Measurements from ENCODE around the gene BHLHE23.

BHLHE23 gene

DNA sequence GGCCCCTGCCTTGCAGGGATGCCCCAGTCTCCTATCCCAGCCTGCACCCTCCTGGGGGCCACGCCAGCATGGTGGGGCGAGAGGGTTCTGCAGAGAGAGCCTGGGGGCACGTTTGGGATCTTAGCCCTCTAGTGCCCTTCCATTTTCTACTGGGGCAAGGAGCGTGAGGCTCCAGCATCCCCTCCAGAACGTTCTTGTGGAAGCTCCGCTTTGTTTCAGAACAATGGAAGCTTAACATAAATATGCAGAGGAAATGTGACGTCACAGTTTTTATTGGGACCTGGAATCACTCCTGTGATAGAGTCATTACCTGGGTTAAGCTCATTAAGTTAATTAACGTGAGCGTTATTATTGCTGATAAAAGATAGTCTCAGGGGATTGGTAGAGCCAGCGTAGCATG lies 19.6 kb downstream of the BHLHE23 start:
- DNase-seq = no peak

DNA sequence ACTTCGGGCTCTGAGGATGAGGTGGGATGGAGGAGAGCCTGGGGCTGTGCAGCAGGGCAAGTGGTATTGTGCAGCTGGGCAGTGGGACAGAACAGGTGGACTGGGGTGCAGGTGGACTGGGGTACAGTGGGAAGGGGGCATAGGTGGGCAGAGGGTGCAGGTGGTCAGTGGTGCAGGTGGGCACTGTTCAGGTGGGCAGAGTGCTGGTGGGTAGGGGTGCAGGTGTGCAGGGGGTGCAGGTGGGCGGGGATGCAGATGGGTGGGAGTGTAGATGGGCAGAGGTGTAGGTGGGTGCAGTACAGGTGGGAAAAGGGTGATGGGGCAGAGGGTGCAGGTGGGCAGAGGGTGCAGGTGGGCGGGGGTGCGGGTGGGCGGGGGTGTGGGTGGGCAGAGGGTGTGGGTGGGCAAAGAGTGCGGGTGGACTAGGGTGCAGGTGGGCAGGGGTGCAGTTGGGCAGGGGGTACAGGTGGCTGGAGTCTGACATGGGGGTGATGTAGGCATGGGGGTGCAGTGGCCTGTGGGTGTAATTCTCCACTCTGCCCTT lies 20.4 kb downstream of the BHLHE23 start:
- no peak for DNase-seq

DNA sequence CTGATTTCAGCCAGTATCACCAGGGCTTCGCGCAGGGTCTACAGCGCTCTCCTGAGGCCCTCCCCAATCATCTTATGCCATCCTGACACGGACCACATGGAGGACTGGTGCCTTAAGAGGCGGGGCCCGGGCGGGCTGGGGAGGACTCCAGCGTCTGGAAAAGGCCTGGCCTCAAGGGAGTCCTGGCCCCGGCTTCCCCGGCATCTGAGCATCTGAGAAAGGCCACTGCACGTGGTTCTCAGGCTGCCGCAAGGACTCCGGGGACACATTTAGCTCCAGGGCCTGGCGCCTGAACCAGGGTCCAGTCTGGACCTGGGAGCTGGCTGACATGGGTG lies 21.4 kb downstream of the BHLHE23 start:
- no peak for DNase-seq

DNA sequence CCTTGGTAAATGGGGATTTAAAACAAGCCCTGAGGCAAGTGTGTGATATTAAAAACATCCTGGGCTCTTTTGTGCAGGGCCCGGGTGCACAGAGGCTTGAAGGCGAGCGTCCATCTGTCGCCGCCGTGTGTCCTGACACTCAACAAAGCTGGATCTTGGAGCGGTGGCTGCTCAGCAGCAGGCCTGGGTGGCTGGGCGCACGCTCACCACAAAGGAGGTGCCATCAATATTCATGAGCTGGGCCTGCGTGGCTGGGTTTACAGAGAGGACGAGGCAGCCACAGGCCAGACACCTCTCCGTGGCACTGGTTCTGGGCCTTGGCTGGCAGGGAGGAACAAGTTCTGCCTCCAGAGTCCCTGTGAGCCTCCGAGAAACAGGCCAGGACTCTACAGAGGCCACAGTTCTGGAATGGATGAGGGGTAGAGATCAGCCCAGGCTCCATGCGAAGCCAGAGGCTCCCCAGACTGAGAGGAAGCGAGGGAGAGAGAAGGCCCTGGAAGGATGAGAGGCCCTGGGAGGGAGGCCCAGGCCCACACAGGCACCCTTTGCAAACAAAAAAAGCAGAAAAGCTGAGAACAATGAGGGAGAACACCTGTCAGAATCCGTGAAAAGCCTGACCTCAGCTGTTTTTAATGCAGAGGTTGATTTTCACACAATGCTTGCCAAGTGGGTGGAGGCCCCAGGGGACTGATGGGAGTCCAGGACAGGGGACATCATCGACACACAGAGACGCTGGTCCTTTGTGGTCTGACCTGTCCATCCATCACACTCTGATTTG lies 21.9 kb downstream of the BHLHE23 start:
- DNase-seq = no peak

DNA sequence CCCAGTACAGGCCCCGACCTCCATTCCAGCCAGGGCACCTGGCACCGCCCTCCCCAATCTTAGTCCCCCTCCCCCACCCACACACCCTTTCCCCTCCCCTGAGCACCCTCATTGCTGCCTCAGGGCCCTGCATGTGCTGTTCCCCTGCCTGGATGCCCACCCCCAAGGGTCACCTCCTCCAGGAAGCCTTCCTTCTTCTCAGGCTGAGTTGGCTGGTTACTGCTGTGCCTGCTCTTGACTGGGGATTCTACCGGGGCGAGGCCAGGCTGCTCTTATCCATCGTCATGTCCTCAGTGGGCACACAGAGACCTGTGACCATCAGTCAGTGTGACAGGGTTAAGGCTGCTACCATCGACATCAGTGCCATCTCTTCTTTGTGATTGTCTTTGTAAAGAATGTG lies 23.6 kb downstream of the BHLHE23 start:
- DNase-seq = no peak

DNA sequence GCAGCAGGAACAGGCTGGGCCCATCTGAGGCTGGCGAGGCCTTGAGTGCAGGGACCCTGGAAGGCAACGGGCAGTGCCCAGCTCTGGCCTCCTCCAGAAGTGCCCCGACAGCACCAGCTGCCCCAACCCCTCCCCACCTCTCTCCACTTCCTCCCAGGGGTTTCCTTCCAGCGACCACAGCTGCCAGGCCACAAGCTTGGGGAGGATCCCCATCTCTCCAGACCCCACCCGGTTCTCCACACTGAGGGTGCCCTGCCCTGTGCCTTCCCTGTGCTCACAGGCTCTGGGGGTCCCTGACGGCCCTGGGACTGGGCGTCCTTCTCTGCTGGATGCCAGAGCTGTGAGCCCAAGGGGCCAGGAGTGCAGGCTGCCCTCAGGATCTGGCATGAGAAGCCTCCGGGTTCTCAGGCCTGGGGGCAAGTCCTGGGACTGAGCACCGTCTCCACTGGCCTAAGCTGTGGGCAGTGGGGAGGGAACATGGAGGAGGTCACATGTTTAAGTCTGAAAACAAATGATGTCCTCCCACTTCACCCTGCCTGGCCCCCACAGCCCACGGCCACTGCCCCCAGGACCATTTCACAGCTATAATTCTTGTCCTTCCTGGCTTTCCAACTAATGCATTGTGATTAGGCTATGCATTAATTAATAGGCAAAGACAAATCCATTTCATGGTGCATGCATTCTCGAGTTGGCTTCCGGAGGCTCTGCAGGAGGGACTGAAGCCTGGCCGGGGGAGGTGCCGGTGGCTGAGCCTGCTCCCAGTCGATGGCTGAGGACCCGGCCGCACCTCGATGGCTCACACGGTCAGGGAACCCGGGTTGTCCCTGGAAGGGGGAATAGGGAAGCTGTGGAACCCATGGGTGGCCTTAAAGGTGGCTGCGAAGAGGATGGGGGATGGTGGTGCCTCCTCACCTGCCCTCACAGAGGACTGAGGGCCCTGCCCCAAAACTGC lies 24.4 kb downstream of the BHLHE23 start:
- no peak for DNase-seq

DNA sequence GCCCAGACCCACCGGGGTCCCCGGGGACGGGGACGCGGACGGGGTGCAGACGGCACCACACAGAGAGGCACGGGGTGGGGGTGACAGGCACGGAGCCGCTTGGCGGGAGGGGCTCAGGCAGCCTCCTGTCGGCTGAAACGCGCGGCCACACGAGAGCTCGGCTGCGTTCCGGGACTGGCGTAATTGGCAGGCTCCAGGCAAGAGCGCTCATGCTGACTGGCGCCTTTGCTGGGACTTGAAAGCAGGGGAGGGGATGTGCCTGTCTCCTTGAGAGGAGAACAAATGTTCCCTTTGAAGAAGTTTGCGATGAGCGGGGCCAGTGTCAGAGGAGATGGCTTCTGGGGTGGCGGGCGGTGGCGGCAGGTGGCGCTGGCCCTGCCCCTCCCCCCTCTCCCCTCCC lies 25.8 kb downstream of the BHLHE23 start:
- DNase-seq = no peak

DNA sequence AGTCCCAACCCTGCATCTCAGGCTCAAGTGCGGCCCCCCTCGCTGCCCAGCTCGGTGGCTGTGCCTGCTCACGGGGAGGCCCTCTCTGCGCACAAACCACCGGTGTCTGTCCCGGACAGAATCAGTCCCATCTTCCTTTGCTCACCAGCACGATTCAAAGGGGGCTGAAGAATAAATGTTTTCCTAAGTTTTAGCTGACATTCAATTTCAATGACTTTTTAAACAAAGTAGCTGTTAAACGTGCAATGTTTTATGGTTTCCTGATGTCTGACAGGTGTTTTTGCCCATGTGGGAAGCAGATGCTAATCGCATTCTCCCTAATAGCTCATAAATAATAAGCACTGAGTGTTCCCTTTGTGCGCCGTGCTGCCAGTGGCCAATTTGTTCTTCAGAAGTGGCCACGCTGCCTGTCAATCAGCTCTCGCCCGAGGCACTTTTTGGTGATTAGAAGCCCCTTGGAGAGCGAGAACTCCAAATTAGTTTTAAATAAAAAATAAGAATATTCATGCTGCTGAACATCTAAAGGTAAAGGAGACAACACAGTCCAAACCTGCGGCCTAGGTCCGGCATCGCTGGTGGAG lies 26.3 kb downstream of the BHLHE23 start:
- no peak for DNase-seq

DNA sequence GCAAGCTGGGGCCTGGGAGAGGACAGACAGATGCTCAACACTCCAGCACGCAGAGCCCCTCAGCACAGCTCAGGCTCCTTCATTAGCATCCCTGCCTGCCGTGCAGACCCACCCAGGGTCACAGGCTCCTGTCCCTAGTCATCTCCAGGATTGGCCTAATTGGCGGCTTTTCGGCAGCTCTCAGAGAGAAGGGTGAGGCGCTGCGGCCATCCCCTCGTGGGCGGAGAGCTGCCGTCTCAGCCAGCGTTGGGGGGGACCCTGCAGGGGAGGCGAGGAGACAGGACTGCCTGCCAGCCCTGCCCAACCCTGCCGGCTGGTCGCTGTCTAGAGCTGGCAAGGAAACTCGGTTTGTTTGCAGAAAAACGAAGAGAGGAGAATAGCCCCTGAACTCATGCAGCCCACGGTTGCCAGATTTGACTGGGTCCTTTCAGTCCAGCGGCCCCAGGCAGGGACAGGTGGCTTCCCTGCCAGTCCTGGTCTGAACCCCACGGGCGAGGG lies 26.8 kb downstream of the BHLHE23 start:
- DNase-seq = no peak

DNA sequence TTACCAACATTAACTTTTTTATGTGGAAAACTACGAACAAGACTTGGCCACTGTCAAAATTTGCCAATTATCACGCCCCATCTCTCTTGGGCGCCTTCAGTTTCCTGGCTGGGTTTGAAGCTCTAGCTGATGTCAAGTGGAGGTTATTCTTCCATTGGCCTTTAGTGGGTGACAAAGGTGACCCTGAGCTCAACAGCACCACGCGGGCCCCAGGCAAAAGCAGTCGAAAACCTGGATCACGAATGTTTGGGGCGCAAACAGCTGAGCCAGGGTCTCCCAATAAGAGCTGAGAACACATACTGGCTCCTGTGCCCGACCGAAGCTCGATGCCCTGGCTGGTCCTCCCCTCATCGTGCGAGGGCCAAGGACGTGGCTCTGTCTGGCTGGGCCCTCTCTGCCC lies 27.5 kb downstream of the BHLHE23 start:
- DNase-seq = no peak

DNA sequence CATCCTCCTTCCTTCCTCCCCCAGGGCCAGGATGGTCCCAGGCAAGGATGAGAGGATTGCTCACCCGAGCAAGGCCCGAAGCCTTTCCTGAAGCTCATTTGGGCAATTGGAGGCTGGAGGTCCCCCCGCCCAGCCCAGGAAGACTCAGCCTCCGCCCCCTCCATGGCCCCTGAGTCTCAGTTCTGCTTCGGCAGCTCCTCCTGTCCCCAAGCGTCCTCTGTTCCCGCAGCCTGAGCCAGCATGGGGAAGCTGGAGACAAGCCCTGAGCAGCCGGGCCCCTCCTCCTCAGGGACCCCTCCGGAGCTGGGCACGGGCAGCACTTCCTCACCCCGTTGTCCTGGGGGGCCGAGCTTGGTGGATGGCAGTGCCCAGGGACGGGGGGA lies 28.2 kb downstream of the BHLHE23 start:
- DNase-seq = no peak

DNA sequence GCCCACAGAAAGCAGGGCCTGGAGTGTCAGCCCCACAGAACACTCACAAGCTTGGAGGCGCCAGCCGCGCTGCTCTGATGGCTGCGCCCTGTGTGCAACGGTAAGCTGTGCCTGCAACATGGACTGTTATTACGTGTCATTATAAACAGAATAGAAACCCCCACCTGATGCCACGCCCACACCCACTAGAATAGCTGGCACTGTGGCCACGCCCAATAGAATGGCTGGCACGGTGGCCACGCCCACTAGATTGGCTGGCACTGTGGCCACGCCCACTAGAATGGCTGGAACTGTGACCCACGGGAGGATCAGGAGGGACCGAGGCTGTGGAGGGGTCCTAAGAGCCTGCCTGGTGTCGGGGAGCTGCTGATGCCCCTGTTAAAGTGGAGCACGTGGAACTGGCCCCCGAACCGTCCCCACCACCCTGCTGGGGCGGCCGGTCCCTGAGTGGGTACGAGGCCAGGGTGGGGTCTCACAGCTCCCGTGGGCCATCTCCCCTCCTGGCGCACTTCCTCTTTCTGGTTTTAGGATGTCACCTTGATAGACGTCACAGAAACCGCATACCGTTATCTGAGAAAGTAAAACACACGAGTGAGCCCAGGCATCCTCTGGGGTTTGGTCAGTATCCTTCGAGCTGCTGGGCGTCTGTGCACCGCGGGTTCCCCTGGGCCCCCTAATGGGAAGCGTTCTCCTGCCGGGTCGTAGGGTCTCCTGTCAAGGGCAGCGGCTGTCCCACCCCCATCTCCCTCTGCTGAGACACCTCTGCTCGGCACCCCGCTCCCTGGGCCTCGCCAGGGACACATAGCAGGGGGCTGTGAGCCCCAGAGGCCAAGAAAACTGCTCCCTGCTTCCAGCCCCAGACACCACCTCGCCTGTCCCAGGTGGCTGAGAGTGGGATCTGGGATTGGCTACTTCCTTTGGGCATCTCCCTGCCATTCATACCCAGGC lies 28.9 kb downstream of the BHLHE23 start:
- no peak for DNase-seq

DNA sequence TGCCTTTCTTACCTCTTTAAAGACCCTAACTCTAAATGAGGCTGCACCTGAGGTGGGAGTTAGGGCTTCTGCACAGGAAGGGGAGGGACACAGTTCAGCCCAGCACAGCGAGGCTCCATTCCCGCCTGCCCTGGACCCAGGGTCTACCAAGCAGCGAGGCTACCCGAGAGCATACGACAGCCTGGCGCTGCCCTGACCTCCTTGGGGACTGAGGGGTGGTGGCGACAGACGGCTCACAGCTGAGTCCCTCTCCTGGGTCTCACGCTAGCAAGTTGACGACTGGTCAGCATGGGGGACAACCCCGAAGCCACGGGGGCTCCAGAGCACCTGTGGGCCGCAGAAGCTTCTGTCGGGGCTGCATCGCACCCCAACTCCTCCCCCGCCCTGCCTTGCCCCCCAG lies 29.9 kb downstream of the BHLHE23 start:
- DNase-seq = no peak

DNA sequence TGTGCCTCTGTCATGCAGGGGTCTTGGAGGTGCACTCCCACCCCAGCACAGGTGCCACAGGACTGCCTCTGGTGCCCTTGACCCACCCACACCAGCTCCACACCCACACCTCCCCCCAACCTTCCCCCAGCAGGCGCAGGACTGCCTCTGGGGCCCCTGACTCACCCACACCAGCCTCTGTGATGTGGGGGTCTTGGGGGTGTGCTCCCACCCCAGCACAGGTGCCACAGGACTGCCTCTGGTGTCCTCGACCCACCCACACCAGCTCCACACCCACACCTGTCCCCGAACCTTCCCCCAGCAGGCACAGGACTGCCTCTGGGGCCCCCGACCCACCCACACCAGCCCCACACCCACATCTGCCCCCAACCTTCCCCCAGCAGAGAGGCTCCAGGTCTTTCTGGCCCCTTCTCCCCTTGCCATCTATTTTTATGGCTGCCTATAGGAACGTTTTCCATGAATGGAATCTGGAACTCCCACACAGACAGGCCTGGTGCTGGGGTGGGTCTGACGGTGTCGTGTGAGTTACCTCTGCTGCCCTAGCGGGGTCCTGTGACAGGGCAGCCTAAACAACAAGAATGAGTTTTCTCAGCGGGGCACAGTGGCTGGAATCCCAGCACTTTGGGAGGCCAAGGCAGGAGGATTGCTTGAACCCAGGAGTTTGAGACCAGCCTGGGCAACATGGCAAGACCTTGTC lies 30.8 kb downstream of the BHLHE23 start:
- DNase-seq = no peak

DNA sequence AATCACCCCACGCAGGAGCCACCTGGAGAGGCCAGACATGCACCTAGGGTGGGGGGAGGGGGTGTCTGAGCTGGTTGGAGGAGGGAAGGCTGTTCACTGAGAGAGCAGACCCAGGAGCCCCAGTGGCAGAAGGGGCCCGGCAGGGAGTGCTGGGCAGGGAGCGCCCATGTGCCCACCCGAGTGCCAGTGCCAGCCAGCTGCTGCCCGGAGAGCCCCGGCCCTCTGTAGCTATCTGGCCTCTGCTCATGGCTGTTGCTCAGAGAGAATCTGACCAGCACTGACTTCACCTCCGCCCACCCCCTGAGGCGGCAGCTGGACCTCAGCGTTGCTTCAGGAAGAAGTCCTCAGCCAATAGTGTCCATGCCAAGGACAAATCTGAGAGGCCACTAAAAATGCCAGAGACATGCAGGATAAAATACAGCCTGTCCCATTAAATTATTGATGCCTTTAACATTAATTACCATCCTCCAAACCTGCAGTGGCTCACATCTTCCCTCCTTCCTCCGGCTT lies 31.5 kb downstream of the BHLHE23 start:
- DNase-seq = no peak

DNA sequence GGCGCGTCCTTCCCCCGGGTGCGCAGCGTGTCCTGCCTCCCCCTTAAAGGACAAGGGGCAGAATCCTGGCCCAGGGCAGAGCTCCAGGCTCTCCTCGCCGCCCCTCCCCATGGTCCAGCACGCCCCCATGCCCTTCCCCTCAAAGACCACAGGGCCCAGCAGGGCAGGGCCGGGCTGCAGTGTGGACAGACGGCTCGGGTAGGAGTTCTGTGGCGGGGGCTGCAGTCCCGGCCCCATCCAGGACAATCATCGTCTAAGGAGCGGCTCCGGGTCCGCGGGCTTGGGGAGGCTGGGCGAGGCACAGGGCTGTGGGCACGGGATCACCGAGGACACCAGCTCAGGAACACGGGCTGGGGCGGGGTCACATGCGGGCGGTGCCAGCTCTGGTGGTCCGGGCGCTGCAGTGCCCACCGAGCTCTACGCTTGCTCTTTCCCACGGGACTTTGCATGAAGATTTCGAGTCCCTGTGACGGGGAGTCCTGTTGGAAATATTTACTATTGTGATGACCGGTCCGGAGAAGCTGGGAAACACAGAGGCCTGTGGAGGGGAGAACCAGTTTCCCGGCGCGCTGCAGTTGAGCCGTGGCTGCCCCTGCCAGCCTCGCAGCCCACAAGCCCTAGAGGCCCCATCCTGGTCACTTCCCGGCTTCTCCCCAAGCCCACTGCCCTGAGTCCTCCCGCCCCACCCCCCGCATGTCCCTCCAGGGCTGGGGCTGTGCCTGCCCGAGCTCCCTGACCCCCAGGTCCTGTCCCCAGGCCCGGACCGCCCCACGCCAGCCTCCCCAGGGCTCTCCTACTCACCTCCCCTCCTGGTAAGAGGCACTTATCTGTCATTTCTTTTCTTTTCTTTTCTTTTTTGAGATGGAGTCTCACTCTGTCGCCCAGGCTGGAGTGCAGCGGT lies 33.7 kb downstream of the BHLHE23 start:
- no peak for DNase-seq

DNA sequence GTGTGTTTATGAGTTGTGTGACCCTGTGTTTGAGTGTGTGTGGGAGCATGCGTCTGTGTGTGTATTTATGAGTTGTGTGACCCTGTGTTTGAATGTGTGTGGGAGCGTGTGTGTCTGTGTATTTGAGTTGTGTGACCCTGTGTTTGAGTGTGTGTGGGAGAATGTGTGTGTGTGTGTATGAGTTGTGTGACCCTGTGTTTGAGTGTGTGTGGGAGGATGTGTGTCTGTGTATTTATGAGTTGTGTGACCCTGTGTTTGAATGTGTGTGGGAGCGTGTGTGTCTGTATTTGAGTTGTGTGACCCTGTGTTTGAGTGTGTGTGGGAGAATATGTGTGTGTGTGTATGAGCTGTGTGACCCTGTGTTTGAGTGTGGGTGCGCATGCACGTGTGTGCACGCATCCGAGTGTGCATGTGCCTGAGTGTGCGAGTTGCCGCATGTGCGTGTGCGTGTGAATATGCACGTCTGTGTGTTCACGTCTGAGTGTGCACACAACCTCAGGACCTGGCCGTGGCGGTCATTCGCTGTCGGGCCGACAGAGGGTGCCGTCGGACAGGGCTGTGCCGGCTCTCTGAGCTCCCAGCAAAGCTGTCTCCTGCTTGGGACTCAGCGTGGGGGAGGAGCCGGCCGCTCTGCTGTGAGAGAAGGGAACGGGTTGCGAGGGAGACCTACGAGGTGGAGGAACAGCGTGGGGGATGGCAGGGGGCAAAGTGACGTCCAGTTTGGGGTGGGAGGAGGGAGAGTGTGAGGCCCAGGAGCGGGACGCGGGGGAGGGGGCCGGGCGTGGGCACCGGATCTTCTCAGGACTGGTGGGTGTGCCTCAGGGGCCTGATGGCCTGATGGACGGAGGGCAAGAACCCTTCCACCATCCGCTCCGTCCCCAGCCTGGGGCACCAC lies 34.6 kb downstream of the BHLHE23 start:
- DNase-seq = peak; percentile 69

DNA sequence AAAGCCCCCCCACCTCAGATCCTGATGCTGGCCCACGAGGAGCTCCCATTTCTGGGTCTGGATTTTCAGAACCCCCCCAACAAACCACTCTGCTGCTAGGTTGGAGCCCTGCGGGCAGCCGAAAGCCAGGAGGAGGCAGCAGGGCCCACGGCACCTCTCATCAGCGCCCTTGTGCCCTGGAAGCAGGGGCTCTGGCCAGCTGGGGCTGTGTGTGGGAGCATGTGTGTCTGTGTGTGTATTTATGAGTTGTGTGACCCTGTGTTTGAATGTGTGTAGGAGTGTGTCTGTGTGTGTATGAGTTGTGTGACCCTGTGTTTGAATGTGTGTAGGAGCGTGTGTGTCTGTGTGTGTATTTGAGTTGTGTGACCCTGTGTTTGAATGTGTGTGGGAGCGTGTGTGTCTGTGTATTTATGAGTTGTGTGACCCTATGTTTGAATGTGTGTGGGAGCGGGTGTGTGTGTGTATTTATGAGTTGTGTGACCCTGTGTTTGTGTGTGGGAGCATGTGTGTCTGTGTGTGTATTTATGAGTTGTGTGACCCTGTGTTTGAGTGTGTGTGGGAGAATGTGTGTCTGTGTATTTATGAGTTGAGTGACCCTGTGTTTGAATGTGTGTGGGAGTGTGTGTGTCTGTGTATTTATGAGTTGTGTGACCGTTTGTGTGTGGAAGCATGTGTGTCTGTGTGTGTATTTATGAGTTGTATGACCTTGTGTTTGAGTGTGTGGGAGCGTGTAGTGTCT lies 35.4 kb downstream of the BHLHE23 start:
- DNase-seq = no peak

Data from GOT3 (cell line).